MCF 10A (cell line): Measurements from ENCODE around the gene LARP1. TPM values are rescaled to one million over a fixed set of nuclear protein-coding genes. Genes with fewer than 3 reads are reported as not detected.
A peak's percentile ranks its signal among the peaks of the same experiment; 100 is the strongest.

ENCODE experiments used
- BruUV-seq: library from RNA; stranded (reverse); fragments of 400-500 nt; replicated peaks from 2 replicates; lab custom pipeline; 2021; lab: Mats Ljungman, UMichigan
- CTCF ChIA-PET: fragments of 300-600 bp; sonication (Branson Sonifier 250); formaldehyde crosslinking; extraction: SDS; loops from one replicate; lab custom pipeline; 2021; ENCODE audit warnings: antibody characterized with exemption, inconsistent platforms; lab: Yijun Ruan, JAX
- POLR2A ChIA-PET: fragments of 300-600, 350-650 bp; sonication (Branson Sonifier 250); formaldehyde crosslinking; extraction: SDS; loops from one replicate; lab custom pipeline; 2020; ENCODE audit warnings: antibody characterized with exemption, inconsistent platforms; lab: Yijun Ruan, JAX
- DNase-seq: peaks from one replicate; pipeline ENCODE4 v3.0.0-alpha.2; 2018; ENCODE audit not compliant: unreplicated experiment
- H3K27ac Mint-ChIP-seq: one replicate; pipeline ENCODE4 v1.8.0; 2022; ENCODE audit warnings: mild to moderate bottlenecking, low read depth, mixed read lengths; ENCODE audit not compliant: unreplicated experiment
- H3K27me3 Mint-ChIP-seq: one replicate; pipeline ENCODE4 v1.8.0; 2022; ENCODE audit warnings: mixed read lengths; ENCODE audit not compliant: insufficient read depth, unreplicated experiment
- H3K36me3 Mint-ChIP-seq: one replicate; pipeline ENCODE4 v1.8.0; 2022; ENCODE audit warnings: mild to moderate bottlenecking, moderate library complexity, mixed read lengths; ENCODE audit not compliant: insufficient read depth, unreplicated experiment
- H3K4me1 Mint-ChIP-seq: one replicate; pipeline ENCODE4 v1.8.0; 2022; ENCODE audit warnings: mixed read lengths; ENCODE audit not compliant: insufficient read depth, unreplicated experiment
- H3K4me3 Mint-ChIP-seq: one replicate; pipeline ENCODE4 v1.8.0; 2022; ENCODE audit warnings: mild to moderate bottlenecking, moderate library complexity, mixed read lengths; ENCODE audit not compliant: unreplicated experiment
- H3K9me3 Mint-ChIP-seq: one replicate; pipeline ENCODE4 v1.8.0; 2022; ENCODE audit warnings: mixed read lengths; ENCODE audit not compliant: unreplicated experiment
- intact Hi-C: fragments of 100-400 bp; cut with micrococcal nuclease; formaldehyde crosslinking; loops from 2 replicates; pipeline ENCODE4 v1.14.1; 2022
- total RNA-seq: library from RNA; stranded (reverse); gene quantifications from 2 replicates; pipeline ENCODE4 v1.2.3, GENCODE V29; 2022
- TF ChIP-seq, protein P1 (sequence below): fragments of 200-600 bp; IDR thresholded peaks from one replicate; pipeline ENCODE4 v1.8.0; 2022; ENCODE audit warnings: antibody characterized with exemption, mild to moderate bottlenecking; ENCODE audit not compliant: unreplicated experiment

The LARP1 gene
- total RNA-seq, 1 experiment from 2014 or later = 340 TPM

DNA sequence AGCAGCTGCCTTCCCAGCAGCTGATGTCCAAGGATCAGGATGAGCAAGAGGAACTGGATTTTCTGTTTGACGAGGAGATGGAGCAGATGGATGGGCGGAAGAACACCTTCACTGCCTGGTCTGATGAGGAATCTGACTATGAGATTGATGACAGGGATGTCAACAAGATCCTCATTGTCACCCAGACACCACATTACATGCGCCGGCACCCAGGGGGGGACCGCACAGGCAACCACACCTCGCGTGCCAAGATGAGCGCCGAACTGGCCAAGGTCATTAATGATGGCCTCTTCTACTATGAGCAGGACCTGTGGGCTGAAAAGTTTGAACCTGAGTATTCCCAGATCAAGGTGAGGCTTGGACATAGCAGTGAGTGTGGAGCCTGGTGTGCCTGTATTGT, 46.9 kb downstream of the LARP1 start:
- no peak for DNase-seq
- ChIA-PET CTCF (interaction anchor here (0.6 to 1.6 kb wide), 10 partner anchors 12 to 335 kb away, joined by 3 to 9 read pairs (median 3); no protein-coding TSS in a partner anchor), POLR2A (no interaction called here)
- Mint-ChIP-seq H3K4me3 (no peak overlapping the region), H3K36me3 (peaks cover 98% of the 10 kb centered on the region), H3K4me1 (no peaks in the 10 kb centered on the region), H3K9me3 (no peaks in the 10 kb centered on the region), H3K27ac (peak overlapping the region; percentile 63), H3K27me3 (no peaks in the 10 kb centered on the region)
- BruUV-seq = no TSS peak
- TF ChIP-seq, protein P1, sequence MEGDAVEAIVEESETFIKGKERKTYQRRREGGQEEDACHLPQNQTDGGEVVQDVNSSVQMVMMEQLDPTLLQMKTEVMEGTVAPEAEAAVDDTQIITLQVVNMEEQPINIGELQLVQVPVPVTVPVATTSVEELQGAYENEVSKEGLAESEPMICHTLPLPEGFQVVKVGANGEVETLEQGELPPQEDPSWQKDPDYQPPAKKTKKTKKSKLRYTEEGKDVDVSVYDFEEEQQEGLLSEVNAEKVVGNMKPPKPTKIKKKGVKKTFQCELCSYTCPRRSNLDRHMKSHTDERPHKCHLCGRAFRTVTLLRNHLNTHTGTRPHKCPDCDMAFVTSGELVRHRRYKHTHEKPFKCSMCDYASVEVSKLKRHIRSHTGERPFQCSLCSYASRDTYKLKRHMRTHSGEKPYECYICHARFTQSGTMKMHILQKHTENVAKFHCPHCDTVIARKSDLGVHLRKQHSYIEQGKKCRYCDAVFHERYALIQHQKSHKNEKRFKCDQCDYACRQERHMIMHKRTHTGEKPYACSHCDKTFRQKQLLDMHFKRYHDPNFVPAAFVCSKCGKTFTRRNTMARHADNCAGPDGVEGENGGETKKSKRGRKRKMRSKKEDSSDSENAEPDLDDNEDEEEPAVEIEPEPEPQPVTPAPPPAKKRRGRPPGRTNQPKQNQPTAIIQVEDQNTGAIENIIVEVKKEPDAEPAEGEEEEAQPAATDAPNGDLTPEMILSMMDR = no peak
- intact Hi-C loops = no loop called here

DNA sequence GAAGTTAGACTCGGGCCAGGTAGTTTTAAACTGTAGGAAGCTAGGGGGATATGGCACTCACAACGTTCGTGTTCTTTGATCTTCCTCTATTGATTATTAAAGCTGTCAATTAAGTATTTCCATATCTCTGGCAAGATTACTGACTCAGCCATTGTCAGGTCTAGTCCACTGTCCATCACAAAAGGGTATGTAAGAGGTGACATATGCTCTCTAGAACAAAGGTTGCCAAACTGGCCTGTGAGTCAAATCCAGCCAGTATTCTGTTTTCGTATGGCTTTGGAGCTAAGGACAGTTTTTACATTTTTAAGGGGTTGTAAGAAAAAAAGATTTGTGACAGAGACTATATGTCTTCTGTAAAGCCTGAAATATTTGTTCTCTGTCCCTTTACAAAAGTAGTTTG, 51.0 kb downstream of the LARP1 start:
- no peak for DNase-seq
- Mint-ChIP-seq H3K36me3 (peaks cover 98% of the 10 kb centered on the region), H3K9me3 (no peaks in the 10 kb centered on the region), H3K4me3 (no peak overlapping the region), H3K27ac (no peak overlapping the region), H3K4me1 (peaks cover 6% of the 10 kb centered on the region), H3K27me3 (no peaks in the 10 kb centered on the region)
- intact Hi-C loops = no loop called here
- ChIA-PET POLR2A (interaction anchor here (1.1 to 1.2 kb wide), 2 partner anchors 48 to 156 kb away, joined by 3 read pairs; no protein-coding TSS in a partner anchor), CTCF (interaction anchor here (0.6 to 1.6 kb wide), 6 partner anchors 8 to 340 kb away, joined by 3 to 7 read pairs (median 4); no protein-coding TSS in a partner anchor)
- no TSS peak for BruUV-seq
- TF ChIP-seq, protein P1 = no peak

DNA sequence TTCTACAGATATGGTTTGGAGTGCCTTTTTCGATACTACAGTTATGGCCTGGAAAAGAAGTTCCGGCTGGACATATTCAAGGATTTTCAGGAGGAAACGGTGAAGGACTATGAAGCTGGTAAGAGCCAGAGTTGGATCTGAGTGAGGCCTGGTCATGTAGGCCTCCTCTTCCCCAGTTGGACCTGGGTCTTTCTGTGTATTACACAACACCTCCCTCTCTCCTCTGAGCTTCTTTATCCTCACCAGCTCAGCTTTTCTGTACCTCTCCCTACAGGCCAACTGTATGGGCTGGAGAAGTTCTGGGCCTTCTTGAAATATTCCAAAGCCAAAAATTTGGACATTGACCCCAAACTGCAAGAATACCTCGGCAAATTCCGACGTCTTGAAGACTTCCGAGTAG, 56.1 kb downstream of the LARP1 start:
- no peaks in the 10 kb centered on the region for H3K9me3 Mint-ChIP-seq
- peaks cover 15% of the 10 kb centered on the region for H3K4me1 Mint-ChIP-seq
- peaks cover 98% of the 10 kb centered on the region for H3K36me3 Mint-ChIP-seq
- no peak for DNase-seq
- H3K27me3 Mint-ChIP-seq = no peaks in the 10 kb centered on the region
- no peak overlapping the region for H3K4me3 Mint-ChIP-seq
- BruUV-seq = no TSS peak
- ChIA-PET CTCF (interaction anchor here (0.6 to 3.1 kb wide), 8 partner anchors 10 to 164 kb away, joined by 3 to 37 read pairs (median 4); no protein-coding TSS in a partner anchor), POLR2A (interaction anchor here (0.6 to 0.7 kb wide), 2 partner anchors 31 to 160 kb away, joined by 3 to 4 read pairs; no protein-coding TSS in a partner anchor)
- intact Hi-C loops = no loop called here
- H3K27ac Mint-ChIP-seq = peak overlapping the region; percentile 4
- TF ChIP-seq, protein P1 = no peak

DNA sequence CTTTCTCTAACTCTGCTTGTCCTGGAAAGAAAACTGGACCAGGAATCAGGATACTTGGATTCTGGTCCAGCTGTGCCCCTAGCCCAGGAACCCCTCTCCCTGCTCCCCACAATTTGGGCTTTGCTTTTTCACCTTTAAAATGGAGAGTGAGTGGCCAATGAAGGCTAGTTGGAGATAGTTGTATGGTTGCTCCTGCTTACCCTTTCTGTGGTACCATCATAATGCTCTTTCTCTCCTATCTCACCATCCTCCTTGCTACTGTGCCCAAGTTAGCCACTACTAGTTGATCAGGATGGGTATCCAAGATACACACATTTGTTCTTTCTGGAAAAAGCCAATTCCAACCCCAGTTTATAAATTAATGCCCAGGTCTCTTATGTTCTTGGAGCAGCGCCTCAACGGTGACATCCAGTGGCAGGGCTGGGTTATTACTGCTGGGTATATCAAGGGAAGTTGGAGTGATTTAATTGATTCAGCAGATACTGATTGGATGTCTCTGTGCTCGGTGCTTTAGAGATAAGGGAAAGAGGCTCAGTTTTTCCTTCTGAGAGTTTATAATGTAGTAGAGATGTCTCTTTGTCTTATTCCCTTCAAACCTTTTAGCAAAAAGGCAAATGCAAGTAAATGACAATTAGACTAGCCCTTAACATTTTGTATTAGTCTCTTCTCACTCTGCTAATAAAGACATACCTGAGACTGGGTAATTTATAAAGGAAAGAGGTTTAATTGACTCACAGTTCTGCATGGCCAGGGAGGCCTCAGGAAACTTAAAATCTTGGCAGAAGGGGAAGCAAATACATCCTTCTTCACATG, 56.7 kb downstream of the LARP1 start:
- no peaks in the 10 kb centered on the region for H3K27me3 Mint-ChIP-seq
- TF ChIP-seq, protein P1 = peak; percentile 94
- BruUV-seq = no TSS peak
- H3K4me1 Mint-ChIP-seq = peaks cover 15% of the 10 kb centered on the region
- H3K4me3 Mint-ChIP-seq = no peak overlapping the region
- ChIA-PET POLR2A (interaction anchor here (0.5 to 0.7 kb wide), 3 partner anchors 31 to 160 kb away, joined by 3 to 4 read pairs (median 3); no protein-coding TSS in a partner anchor), CTCF (interaction anchor here (0.6 to 3.1 kb wide), 9 partner anchors 11 to 164 kb away, joined by 3 to 37 read pairs (median 5); no protein-coding TSS in a partner anchor)
- no peaks in the 10 kb centered on the region for H3K9me3 Mint-ChIP-seq
- DNase-seq = peak; percentile 77
- intact Hi-C loops = loop anchor here (1.0 kb wide), 3 partner anchors 55 to 162 kb away; no protein-coding TSS in a partner anchor
- peak overlapping the region; percentile 4 for H3K27ac Mint-ChIP-seq
- H3K36me3 Mint-ChIP-seq = peaks cover 98% of the 10 kb centered on the region
